ENCODE results near the gene ACBD6. TPM values are rescaled to one million over a fixed set of nuclear protein-coding genes. Genes with fewer than 3 reads are reported as not detected.

ACBD6 gene
- total RNA-seq, 1 donor: 66.2 TPM

DNA sequence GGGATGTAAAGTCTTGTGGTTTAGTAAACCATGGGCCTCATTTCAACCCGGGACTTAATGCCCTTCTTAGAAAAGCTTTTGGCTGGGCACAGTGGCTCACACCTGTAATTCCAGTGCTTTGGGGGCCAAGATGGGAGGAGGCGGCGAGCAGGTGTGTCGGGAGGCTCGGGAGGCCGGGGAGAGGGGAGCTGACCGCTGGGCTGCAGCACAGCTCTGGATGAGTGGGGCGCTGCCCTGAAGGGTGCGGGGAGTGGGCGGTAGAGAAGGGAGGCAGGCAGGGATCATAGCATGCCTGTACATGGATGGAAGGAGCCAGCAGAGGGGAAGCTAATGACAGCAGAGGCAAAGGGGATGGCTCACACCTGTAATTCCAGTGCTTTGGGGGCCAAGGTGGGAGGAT lies 241.3 kb downstream of the ACBD6 start:
- no peak for DNase-seq (ENCODE audit: low read depth in 2 of 3, low spot score in 2 of 3)

- no peak for DNase-seq (ENCODE audit: low read depth in 2 of 3, low spot score in 2 of 3)
These were observed 241.8 kb downstream of the ACBD6 start for GRCh38 chr1:180260541-180260940.

DNA sequence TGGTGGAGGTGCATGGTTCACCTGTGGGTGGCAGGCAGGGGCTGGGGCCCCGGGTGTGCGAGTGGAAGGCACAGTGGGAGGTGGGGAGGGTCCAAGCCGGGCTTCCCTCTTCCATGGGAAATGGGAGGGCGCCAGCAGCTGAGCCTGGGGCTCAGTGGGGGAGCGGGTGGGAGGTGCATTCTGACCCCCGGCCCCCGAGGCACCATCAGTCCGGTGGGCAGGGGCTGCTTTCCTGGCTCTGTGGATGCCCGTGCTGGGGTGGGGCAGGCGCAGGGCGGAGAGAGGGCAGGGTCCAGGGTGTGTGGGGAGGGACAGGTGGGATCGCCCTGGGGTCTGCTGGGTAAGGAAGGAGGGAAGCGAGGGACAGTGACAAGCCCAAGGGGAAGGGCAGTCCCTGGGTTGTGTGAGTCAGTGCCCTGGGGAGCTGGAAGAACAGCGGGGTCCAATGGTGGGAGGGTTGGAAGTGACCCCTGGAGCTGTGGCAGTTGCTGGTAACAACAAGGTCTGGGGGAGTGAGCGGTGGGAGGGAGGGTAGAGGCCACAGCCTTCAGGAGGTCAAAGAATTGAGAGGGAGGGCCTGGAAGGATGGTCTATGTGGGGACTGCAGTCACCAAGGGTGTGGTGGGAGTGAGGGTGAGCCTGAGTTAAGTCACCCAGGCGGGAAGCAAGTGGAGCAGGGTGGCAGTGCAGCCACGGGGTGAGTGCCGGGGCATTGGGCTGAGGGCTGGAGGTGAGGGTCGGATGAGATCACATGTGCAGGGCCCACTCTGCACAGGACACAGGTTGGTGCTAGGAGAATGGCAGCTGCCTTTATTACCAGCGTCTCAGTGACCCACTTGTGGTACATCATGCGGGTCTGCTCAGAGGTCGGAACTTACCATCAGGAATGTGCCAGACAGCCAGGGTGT lies 242.7 kb downstream of the ACBD6 start:
- DNase-seq (ENCODE audit: low read depth in 2 of 3, low spot score in 2 of 3): no peak

DNA sequence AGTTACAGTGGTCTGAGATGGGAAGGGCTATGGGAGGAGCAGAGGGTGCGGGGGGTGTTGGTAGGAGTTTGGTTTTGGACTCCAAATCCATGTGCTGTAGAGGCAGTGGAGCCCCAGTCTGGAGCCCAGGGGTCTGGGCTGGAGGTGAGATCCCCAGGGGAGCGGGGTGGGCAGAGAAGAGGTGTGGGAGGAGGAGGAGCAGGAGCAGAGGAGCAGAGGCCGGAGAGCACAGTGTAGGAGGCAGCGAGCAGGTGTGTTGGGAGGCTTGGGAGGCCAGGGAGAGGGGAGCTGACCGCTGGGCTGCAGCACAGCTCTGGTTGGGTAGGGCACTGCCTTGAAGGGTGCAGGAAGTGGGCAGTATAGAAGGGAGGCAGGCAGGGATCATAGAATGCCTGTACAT lies 243.4 kb downstream of the ACBD6 start:
- DNase-seq (ENCODE audit: low read depth in 2 of 3, low spot score in 2 of 3): no peak

- DNase-seq (ENCODE audit: low read depth in 2 of 3, low spot score in 2 of 3): no peak
These were observed 244.1 kb downstream of the ACBD6 start for GRCh38 chr1:180258290-180258689.

GRCh38 chr1:180257486-180257885 lies 244.9 kb downstream of the ACBD6 start:
- DNase-seq (ENCODE audit: low read depth in 2 of 3, low spot score in 2 of 3): no peak

DNA sequence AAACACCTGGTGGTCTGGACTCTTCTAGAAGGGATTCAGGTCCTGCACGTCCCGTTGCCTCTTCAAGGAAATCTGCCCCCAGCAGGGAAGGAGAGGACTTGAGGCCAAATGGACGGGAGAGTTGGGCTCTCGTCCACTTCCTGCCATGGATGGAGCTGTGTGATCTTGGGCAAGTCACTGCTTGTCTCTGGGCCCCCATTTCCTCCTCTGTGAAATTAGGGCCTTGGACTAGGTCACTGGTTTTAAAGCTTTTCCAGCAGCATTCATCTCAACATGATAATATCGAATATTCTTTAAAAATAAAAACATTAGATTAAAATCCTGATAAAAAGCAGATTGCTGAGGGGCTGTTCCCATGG lies 245.4 kb downstream of the ACBD6 start:
- DNase-seq (ENCODE audit: low read depth in 2 of 3, low spot score in 2 of 3): no peak

- DNase-seq (ENCODE audit: low read depth in 2 of 3, low spot score in 2 of 3): no peak
These were observed 245.9 kb downstream of the ACBD6 start for GRCh38 chr1:180256341-180257027.

GRCh38 chr1:180255536-180256340 lies 246.6 kb downstream of the ACBD6 start:
- DNase-seq (ENCODE audit: low read depth in 2 of 3, low spot score in 2 of 3): no peak

- DNase-seq (ENCODE audit: low read depth in 2 of 3, low spot score in 2 of 3): no peak
These were observed 247.5 kb downstream of the ACBD6 start for GRCh38 chr1:180254854-180255253.

GRCh38 chr1:180254496-180254819 lies 247.9 kb downstream of the ACBD6 start:
- DNase-seq (ENCODE audit: low read depth in 2 of 3, low spot score in 2 of 3): no peak

DNA sequence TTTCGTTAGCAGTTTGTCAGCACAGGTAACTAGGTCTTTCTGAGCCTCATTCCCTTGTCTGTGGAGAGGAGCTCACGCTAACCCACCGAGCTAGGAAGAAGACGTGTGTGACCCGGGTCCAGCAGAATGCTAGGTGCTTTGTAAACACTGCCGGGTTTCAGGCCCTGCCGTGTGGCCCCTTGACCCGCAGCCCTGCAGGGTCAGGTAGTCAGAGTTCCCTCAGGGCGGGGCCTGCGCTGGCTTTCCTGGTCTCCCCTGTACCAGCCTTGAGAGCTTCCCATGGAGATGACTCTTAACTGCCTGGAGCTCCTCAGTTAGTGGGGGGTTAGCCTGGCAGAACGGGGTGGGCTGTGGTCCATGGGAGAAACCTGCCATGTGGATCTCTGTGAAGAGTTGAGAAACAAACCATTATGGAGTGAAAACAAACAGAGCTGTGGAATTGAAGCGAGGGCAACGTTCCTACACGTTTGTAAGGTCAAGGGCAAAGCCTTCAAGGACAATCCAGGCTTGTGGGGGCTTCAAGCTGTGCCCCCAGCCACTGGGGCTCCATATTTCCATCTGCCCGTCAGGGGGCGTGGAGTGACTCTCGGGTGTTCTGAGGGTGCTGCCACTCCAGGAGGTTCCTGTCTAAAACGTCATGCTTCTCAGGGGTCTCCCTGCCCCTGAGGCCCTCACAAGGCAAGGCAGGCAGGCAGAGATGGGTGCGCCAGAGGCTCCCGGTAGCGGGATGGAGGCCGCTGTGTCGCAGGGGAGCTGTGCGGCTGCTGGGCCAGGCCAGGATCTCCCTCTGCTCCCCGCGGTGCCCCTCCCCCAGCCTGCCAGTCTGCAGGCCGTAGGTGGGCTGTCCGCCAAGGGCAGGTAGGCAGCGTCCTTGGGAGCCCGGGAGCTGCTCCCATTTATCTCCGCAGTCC lies 248.5 kb downstream of the ACBD6 start:
- DNase-seq (ENCODE audit: low read depth in 2 of 3, low spot score in 2 of 3): no peak

GRCh38 chr1:180252638-180253536 lies 249.5 kb downstream of the ACBD6 start:
- peak in 2 of 3 donors; percentile 36 to 76 for DNase-seq (ENCODE audit: low read depth in 2 of 3, low spot score in 2 of 3)

GRCh38 chr1:180251526-180252305 lies 250.7 kb downstream of the ACBD6 start:
- DNase-seq (ENCODE audit: low read depth in 2 of 3, low spot score in 2 of 3): no peak

DNA sequence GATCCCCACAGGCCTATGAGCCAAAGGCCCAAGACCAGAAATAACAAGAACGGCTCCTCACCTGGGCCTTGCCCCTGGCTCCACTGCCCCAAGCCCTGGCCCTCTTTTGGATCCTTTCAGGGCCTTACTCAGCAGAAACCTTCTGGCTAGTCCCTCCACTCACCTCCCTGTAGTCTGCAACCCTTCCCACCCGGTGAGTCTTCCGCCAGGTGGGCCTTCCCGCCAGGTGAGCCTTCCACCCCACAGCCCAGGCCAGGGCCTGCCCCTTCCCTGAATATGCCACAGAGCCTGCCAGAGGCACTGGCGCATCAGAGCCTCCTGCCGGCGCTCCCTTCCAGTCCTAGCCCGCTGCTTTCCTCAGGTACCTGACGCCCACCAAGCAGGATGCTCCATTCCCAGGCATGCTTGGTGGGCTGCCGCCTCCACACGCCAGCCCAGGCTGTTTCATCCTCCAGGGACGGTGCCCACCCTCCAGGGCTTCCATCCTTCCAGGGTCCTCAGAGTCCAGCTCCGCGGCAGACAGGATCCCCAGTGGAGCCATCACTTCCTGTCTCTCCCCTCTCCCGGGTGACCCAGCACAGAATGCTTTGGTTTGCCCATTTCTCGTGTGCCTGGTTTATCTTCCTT lies 251.4 kb downstream of the ACBD6 start:
- no peak for DNase-seq (ENCODE audit: low read depth in 2 of 3, low spot score in 2 of 3)

DNA sequence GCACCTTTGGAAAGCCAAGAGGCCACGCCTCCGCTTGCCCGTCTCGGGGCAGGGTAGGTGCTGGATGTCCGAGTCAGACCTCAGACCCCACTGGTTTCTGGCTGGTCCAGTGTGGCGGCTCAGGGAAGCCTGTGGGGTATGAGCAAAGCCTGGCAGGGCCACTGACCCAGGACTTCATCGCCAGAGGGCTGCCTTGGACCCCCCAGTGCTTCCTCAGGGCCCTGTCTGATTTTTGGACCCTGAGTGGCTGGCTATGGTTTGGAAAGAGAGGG lies 251.9 kb downstream of the ACBD6 start:
- DNase-seq (ENCODE audit: low read depth in 2 of 3, low spot score in 2 of 3): no peak

DNA sequence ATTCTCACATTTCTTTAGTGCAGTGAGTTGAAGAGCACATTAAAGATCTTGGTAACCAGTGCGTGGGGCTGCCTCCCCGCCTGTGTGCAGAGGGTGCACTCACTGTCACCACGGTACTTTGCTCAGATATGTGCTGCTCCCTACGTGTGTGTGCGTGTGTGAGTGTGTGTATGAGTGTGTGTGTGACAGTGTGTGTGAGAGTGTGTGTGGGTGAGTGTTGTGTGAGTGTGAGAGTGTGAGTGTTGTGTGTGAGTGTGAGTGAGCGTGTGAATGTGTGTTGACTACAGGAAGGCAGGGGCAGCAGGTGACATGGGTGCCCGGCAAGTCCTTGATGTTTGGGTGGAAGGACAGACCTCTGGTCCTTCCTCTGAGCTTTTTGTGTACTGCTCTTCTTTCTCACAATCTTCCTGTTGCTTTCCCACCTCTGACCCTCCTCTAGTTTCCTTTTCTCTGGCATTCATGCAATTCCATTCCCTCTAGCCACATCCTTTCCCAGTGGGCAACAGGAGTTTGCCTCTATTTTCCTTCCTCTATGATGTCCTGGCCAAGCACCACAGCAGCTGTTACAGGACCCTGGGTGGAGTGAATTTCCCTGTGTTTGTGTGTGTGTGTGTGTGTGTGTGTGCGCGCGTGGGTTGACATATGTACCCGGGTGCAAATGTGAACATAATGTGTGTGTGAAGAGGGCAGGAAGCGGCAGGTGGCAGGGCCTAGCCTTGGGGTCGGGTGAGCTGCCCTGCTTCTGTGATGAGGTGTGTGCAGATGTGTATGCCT lies 252.5 kb downstream of the ACBD6 start:
- DNase-seq (ENCODE audit: low read depth in 2 of 3, low spot score in 2 of 3): no peak
